Keratinocyte (primary cell): ENCODE measurements around the gene CSMD2. TPM values are rescaled to one million over a fixed set of nuclear protein-coding genes. Genes with fewer than 3 reads are reported as not detected.

ENCODE experiments used
- DNase-seq: peaks from one replicate; pipeline ENCODE4 v3.0.0-alpha.2; 2011; ENCODE audit warnings: low read depth, missing footprints, low spot score
- FAIRE-seq: peaks from 2 replicates; lab custom pipeline; 2011; peaks lifted over from hg19 to GRCh38; lab: Jason Lieb, UNC
- H2AFZ ChIP-seq: 2 replicates; pipeline ENCODE4 v1.6.0; 2012; ENCODE audit warnings: low read length, control low read depth, inconsistent platforms; ENCODE audit not compliant: control insufficient read depth
- H3K27ac ChIP-seq: 2 replicates; pipeline ENCODE4 v1.5.1; 2011; ENCODE audit warnings: low read length; ENCODE audit not compliant: control insufficient read depth, insufficient read depth
- H3K27me3 ChIP-seq: 3 replicates; pipeline ENCODE4 v1.6.0; 2011; ENCODE audit warnings: low read length; ENCODE audit not compliant: control insufficient read depth, insufficient read depth; ENCODE audit errors: extremely low read depth
- H3K36me3 ChIP-seq, 2 experiments: 2 replicates in 1 of 2; 3 replicates in 1 of 2; pipeline ENCODE4 v1.5.1; 2011; ENCODE audit warnings: low read length in 2 of 2, mild to moderate bottlenecking in 1 of 2; ENCODE audit not compliant: control insufficient read depth in 2 of 2, insufficient read depth in 2 of 2; ENCODE audit errors: extremely low read depth in 1 of 2
- H3K4me1 ChIP-seq: 3 replicates; pipeline ENCODE4 v1.5.1; 2011; ENCODE audit warnings: low read length; ENCODE audit not compliant: control insufficient read depth, insufficient read depth; ENCODE audit errors: extremely low read depth
- H3K4me2 ChIP-seq: 3 replicates; pipeline ENCODE4 v1.6.0; 2011; ENCODE audit warnings: low read depth, low read length; ENCODE audit not compliant: control insufficient read depth, insufficient read depth; ENCODE audit errors: extremely low read depth
- H3K4me3 ChIP-seq, 3 experiments: fragments of 200-600 bp in 1 of 3; sonication (generic) in 1 of 3; 2 replicates in 2 of 3; 3 replicates in 1 of 3; pipeline ENCODE4 v1.5.1; 2011 to 2016; ENCODE audit warnings: low read length in 3 of 3, mild to moderate bottlenecking in 3 of 3, control low read depth in 2 of 3, inconsistent platforms in 1 of 3, low read depth in 1 of 3, mixed read lengths in 1 of 3, mixed run types in 1 of 3, moderate library complexity in 1 of 3; ENCODE audit not compliant: control insufficient read depth in 2 of 3, insufficient read depth in 2 of 3; ENCODE audit errors: extremely low read depth in 1 of 3
- H3K79me2 ChIP-seq: 2 replicates; pipeline ENCODE4 v1.6.0; 2012; ENCODE audit warnings: low read length; ENCODE audit not compliant: control insufficient read depth, insufficient read depth
- H3K9ac ChIP-seq: 3 replicates; pipeline ENCODE4 v1.6.0; 2011; ENCODE audit warnings: low read length; ENCODE audit not compliant: control insufficient read depth, insufficient read depth; ENCODE audit errors: extremely low read depth
- H3K9me1 ChIP-seq: 3 replicates; pipeline ENCODE4 v1.6.0; 2011; ENCODE audit warnings: low read length; ENCODE audit not compliant: control insufficient read depth, insufficient read depth; ENCODE audit errors: extremely low read depth
- H3K9me3 ChIP-seq: 2 replicates; pipeline ENCODE4 v1.5.1; 2012; ENCODE audit warnings: low read depth, low read length; ENCODE audit not compliant: control insufficient read depth
- H4K20me1 ChIP-seq: 3 replicates; pipeline ENCODE4 v1.6.0; 2011; ENCODE audit warnings: low read length; ENCODE audit not compliant: control insufficient read depth, insufficient read depth; ENCODE audit errors: extremely low read depth
- CTCF ChIP-seq, 3 experiments: IDR thresholded peaks in 1 of 3; conservative IDR thresholded peaks in 1 of 3; optimal IDR thresholded peaks in 1 of 3; 2 replicates in 2 of 3; 3 replicates in 1 of 3; pipeline versions ENCODE3 to v1.5.1; 2011; ENCODE audit warnings: low read length in 3 of 3, mild to moderate bottlenecking in 3 of 3, moderate library complexity in 2 of 3, control low read depth in 1 of 3, inconsistent platforms in 1 of 3; ENCODE audit not compliant: insufficient read depth in 2 of 3; ENCODE audit errors: extremely low read depth in 1 of 3
- EZH2 ChIP-seq: IDR thresholded peaks from one replicate; pipeline ENCODE4 v1.6.1; 2012; ENCODE audit warnings: inconsistent platforms, mild to moderate bottlenecking, low read length, moderate library complexity
- dilution Hi-C: fragments of 300-500 bp; cut with MboI; formaldehyde crosslinking; loops from one replicate; pipeline ENCODE4 v1.7.0; 2020; ENCODE audit warnings: low sequenced_read_pairs; ENCODE audit not compliant: extremely low pct_ligation_motif_present
- polyA plus RNA-seq, 5 experiments: library from polyadenylated mRNA; depleted of rRNA in 3 of 5; stranded (reverse) in 3 of 5; stranded (forward) in 1 of 5; unstranded in 1 of 5; fragments of >200 nt; gene quantifications; 1 replicate in 1 of 5; 2 replicates in 3 of 5; 3 replicates in 1 of 5; pipeline versions ENCODE4 v1.2.1 to v1.2.3, GENCODE V29; 2011 to 2012; ENCODE audit warnings: missing spikeins in 2 of 5, low read depth in 1 of 5, low replicate concordance in 1 of 5

CSMD2 gene
- polyA plus RNA-seq, 1 donor (not counting 4 experiments of a cell fraction or from before 2014, with no cell fraction given) = 2.0 TPM

GRCh38 chr1:33880305-33880704, 284.7 kb downstream of the CSMD2 start:
- Histone ChIP-seq H3K9me1 (no peaks in the 10 kb centered on the region), H3K27me3 (no peaks in the 10 kb centered on the region), H2AFZ (no peak overlapping the region), H3K9ac (no peak overlapping the region), H3K9me3 (no peaks in the 10 kb centered on the region), H4K20me1 (no peaks in the 10 kb centered on the region), H3K4me2 (no peak overlapping the region), H3K4me3 (no peak overlapping the region), H3K36me3 (no peaks in the 10 kb centered on the region), H3K4me1 (peaks cover 10% of the 10 kb centered on the region), H3K79me2 (no peaks in the 10 kb centered on the region), H3K27ac (no peak overlapping the region)
- no peak for DNase-seq
- dilution Hi-C loops = no loop called here
- TF ChIP-seq EZH2 = no peak
- no peak for TF ChIP-seq CTCF (optimal IDR thresholded peaks at IDR 0.05 in 1 of 3, IDR thresholded peaks at IDR 0.05 in 1 of 3, conservative IDR thresholded peaks at IDR 0.05 in 1 of 3; ENCODE audit: extremely low read depth in 1 of 3, insufficient read depth in 2 of 3, low read length in 3 of 3)
- no peak for FAIRE-seq

GRCh38 chr1:33878392-33878791, 286.6 kb downstream of the CSMD2 start:
- no peak overlapping the region for H3K4me2 ChIP-seq
- H3K4me3 ChIP-seq = no peak overlapping the region
- H3K27me3 ChIP-seq = no peaks in the 10 kb centered on the region
- H3K4me1 ChIP-seq = peaks cover 10% of the 10 kb centered on the region
- H3K9ac ChIP-seq = no peak overlapping the region
- no peak for DNase-seq
- no peaks in the 10 kb centered on the region for H3K79me2 ChIP-seq
- no peaks in the 10 kb centered on the region for H4K20me1 ChIP-seq
- H3K9me3 ChIP-seq = peaks cover 3% of the 10 kb centered on the region
- H2AFZ ChIP-seq = no peak overlapping the region
- no peak for FAIRE-seq
- no peaks in the 10 kb centered on the region for H3K36me3 ChIP-seq
- dilution Hi-C loops = no loop called here
- H3K9me1 ChIP-seq = no peaks in the 10 kb centered on the region
- H3K27ac ChIP-seq = no peak overlapping the region
- TF ChIP-seq EZH2 (no peak), CTCF (optimal IDR thresholded peaks at IDR 0.05 in 1 of 3, IDR thresholded peaks at IDR 0.05 in 1 of 3, conservative IDR thresholded peaks at IDR 0.05 in 1 of 3; ENCODE audit: extremely low read depth in 1 of 3, insufficient read depth in 2 of 3, low read length in 3 of 3) (no peak)
